HG03060 (cell line): ENCODE data around the gene RSRC1.

Experiments
- ATAC-seq: cut with Tn5 transposase; IDR thresholded peaks from one replicate; pipeline ENCODE4 v1.9.1; 2021; ENCODE audit warnings: low read depth, moderate number of reproducible peaks; ENCODE audit not compliant: unreplicated experiment

The RSRC1 gene

GRCh38 chr3:158447408-158447807 lies 337.5 kb downstream of the RSRC1 start:
- ATAC-seq, result no peak

- ATAC-seq, result no peak
These were observed 341.6 kb downstream of the RSRC1 start for GRCh38 chr3:158451405-158452055.

- ATAC-seq, result no peak
These were observed 342.4 kb downstream of the RSRC1 start for GRCh38 chr3:158452334-158452733.

- no peak for ATAC-seq
These were observed 343.1 kb downstream of the RSRC1 start for GRCh38 chr3:158453004-158453403.

GRCh38 chr3:158453865-158454264 lies 344.0 kb downstream of the RSRC1 start:
- no peak for ATAC-seq

GRCh38 chr3:158455406-158455805 lies 345.5 kb downstream of the RSRC1 start:
- no peak for ATAC-seq

GRCh38 chr3:158456114-158456513 lies 346.2 kb downstream of the RSRC1 start:
- no peak for ATAC-seq

GRCh38 chr3:158458464-158458863 lies 348.6 kb downstream of the RSRC1 start:
- no peak for ATAC-seq

GRCh38 chr3:158460926-158461325 lies 351.0 kb downstream of the RSRC1 start:
- ATAC-seq, result no peak

GRCh38 chr3:158463556-158463955 lies 353.7 kb downstream of the RSRC1 start:
- no peak for ATAC-seq

GRCh38 chr3:158465074-158465473 lies 355.2 kb downstream of the RSRC1 start:
- ATAC-seq, result no peak

GRCh38 chr3:158470944-158471638 lies 361.2 kb downstream of the RSRC1 start:
- no peak for ATAC-seq

- ATAC-seq, result no peak
These were observed 361.9 kb downstream of the RSRC1 start for GRCh38 chr3:158471639-158472294.

- ATAC-seq, result no peak
These were observed 369.2 kb downstream of the RSRC1 start for GRCh38 chr3:158479051-158479450.

- no peak for ATAC-seq
These were observed 373.9 kb downstream of the RSRC1 start for GRCh38 chr3:158483701-158484235.

GRCh38 chr3:158486200-158486599 lies 376.3 kb downstream of the RSRC1 start:
- no peak for ATAC-seq

- ATAC-seq, result no peak
These were observed 378.8 kb downstream of the RSRC1 start for GRCh38 chr3:158488670-158489069.

GRCh38 chr3:158489181-158489580 lies 379.3 kb downstream of the RSRC1 start:
- ATAC-seq, result no peak

GRCh38 chr3:158491968-158492367 lies 382.1 kb downstream of the RSRC1 start:
- ATAC-seq, result no peak

- no peak for ATAC-seq
These were observed 382.8 kb downstream of the RSRC1 start for GRCh38 chr3:158492685-158493084.

GRCh38 chr3:158493931-158494330 lies 384.0 kb downstream of the RSRC1 start:
- no peak for ATAC-seq
